HCT116 (cell line): ENCODE data around the gene MISP. TPM values are rescaled to one million over a fixed set of nuclear protein-coding genes. Genes with fewer than 3 reads are reported as not detected.

Experiments
- ATAC-seq: fragments of 200-7000 bp; cut with Tn5 transposase; 2 replicates; pipeline ENCODE4 v1.9.1; 2020; ENCODE audit warnings: mild to moderate bottlenecking, moderate library complexity
- BruUV-seq: library from RNA; stranded (reverse); fragments of 400-500 nt; replicated peaks from 2 replicates; lab custom pipeline; 2021; lab: Mats Ljungman, UMichigan
- CTCF ChIA-PET: fragments of 300-600 bp; sonication (Branson Sonifier 250); formaldehyde crosslinking; loops from one replicate; lab custom pipeline; 2021; ENCODE audit warnings: antibody characterized with exemption; lab: Charles Lee
- POLR2A ChIA-PET: fragments of 300-600, 350-600 bp; sonication (Branson Sonifier 250); formaldehyde crosslinking; loops from one replicate; lab custom pipeline; 2021; ENCODE audit warnings: antibody characterized with exemption; lab: Charles Lee
- RAD21 ChIA-PET, 2 experiments: fragments of 300-600 bp; sonication (Branson Sonifier 250); formaldehyde crosslinking; loops; one replicate each; lab custom pipeline; 2023; ENCODE audit warnings: low total read pairs in 2 of 2; ENCODE audit not compliant: uncharacterized antibody in 2 of 2, unreplicated experiment in 2 of 2, low non-redundant PET in 1 of 2; lab: Charles Lee
- DNase-seq: peaks from one replicate; pipeline ENCODE4 v3.0.0-alpha.2; 2010; ENCODE audit warnings: low read depth, low spot score
- H2AFZ ChIP-seq: fragments of 200-600 bp; shearing (Covaris generic), sonication (generic); 2 replicates; pipeline ENCODE4 v1.6.1; 2017; ENCODE audit warnings: low read depth, mixed run types, mixed read lengths, antibody characterized with exemption, low read length; ENCODE audit not compliant: poor library complexity, severe bottlenecking
- H3K27ac ChIP-seq: 2 replicates; pipeline ENCODE4 v1.5.1; 2012; ENCODE audit warnings: low read depth, low read length
- H3K27me3 ChIP-seq: fragments of 200-600 bp; sonication (generic); 2 replicates; pipeline ENCODE4 v1.6.1; 2016; ENCODE audit warnings: mixed run types, low read length, mixed read lengths; ENCODE audit not compliant: insufficient read depth
- H3K36me3 ChIP-seq, 2 experiments: fragments of 200-500 bp in 1 of 2; fragments of 200-600 bp in 1 of 2; sonication (Bioruptor generic) in 1 of 2; sonication (generic) in 1 of 2; 2 replicates each; pipeline versions ENCODE4 v1.5.1 to v1.6.1; 2014 to 2016; ENCODE audit warnings: low read length in 2 of 2, inconsistent platforms in 1 of 2, mixed read lengths in 1 of 2, mixed run types in 1 of 2; ENCODE audit not compliant: insufficient read depth in 2 of 2, control insufficient read depth in 1 of 2
- H3K4me1 ChIP-seq, 2 experiments: fragments of 200-600 bp in 1 of 2; sonication (generic) in 1 of 2; 2 replicates each; pipeline versions ENCODE4 v1.5.1 to v1.6.1; 2012 to 2017; ENCODE audit warnings: low read length in 2 of 2, inconsistent platforms in 1 of 2, mild to moderate bottlenecking in 1 of 2, mixed read lengths in 1 of 2, mixed run types in 1 of 2, moderate library complexity in 1 of 2; ENCODE audit not compliant: insufficient read depth in 2 of 2, control insufficient read depth in 1 of 2
- H3K4me2 ChIP-seq: fragments of 200-600 bp; sonication (generic); 2 replicates; pipeline ENCODE4 v1.6.1; 2017; ENCODE audit warnings: mixed run types, low read length, mixed read lengths
- H3K4me3 ChIP-seq, 2 experiments: fragments of 200-600 bp in 1 of 2; sonication (generic) in 1 of 2; replicated peaks in 1 of 2; 2 replicates each; pipeline ENCODE4 v1.5.1; 2011 to 2016; ENCODE audit warnings: low read length in 2 of 2, control low read depth in 1 of 2, low read depth in 1 of 2, mild to moderate bottlenecking in 1 of 2, mixed read lengths in 1 of 2, mixed run types in 1 of 2
- H3K79me2 ChIP-seq: fragments of 200-600 bp; sonication (generic); 2 replicates; pipeline ENCODE4 v1.6.1; 2017; ENCODE audit warnings: mild to moderate bottlenecking, mixed run types, low read length, moderate library complexity, mixed read lengths; ENCODE audit not compliant: insufficient read depth
- H3K9ac ChIP-seq: fragments of 200-600 bp; sonication (generic); 2 replicates; pipeline ENCODE4 v1.6.1; 2016; ENCODE audit warnings: low read length, mixed read lengths
- H3K9me2 ChIP-seq: fragments of 200-600 bp; sonication (generic), shearing (Covaris generic); 2 replicates; pipeline ENCODE4 v1.6.1; 2017; ENCODE audit warnings: mixed run types, mild to moderate bottlenecking, moderate library complexity; ENCODE audit not compliant: insufficient read depth
- H3K9me3 ChIP-seq, 2 experiments: fragments of 200-500 bp in 1 of 2; fragments of 200-600 bp in 1 of 2; sonication (Bioruptor generic) in 1 of 2; sonication (generic) in 1 of 2; 2 replicates each; pipeline ENCODE4 v1.6.1; 2014 to 2017; ENCODE audit warnings: low read length in 2 of 2, mixed read lengths in 2 of 2, inconsistent platforms in 1 of 2, low read depth in 1 of 2, mild to moderate bottlenecking in 1 of 2, mixed run types in 1 of 2, moderate library complexity in 1 of 2; ENCODE audit not compliant: control insufficient read depth in 1 of 2, insufficient read depth in 1 of 2
- H4K20me1 ChIP-seq: fragments of 200-600 bp; sonication (generic), shearing (Covaris generic); 2 replicates; pipeline ENCODE4 v1.6.1; 2017; ENCODE audit warnings: mixed run types, mild to moderate bottlenecking, moderate library complexity; ENCODE audit not compliant: insufficient read depth
- CBX3 ChIP-seq: IDR thresholded peaks from 2 replicates; pipeline ENCODE4 v1.6.1; 2012; ENCODE audit warnings: low read depth
- CEBPB ChIP-seq: IDR thresholded peaks from 2 replicates; pipeline ENCODE4 v1.6.1; 2012; ENCODE audit warnings: low read depth
- EGR1 ChIP-seq: IDR thresholded peaks from 2 replicates; pipeline ENCODE4 v1.6.1; 2012; ENCODE audit warnings: low read depth
- ELF1 ChIP-seq: IDR thresholded peaks from 2 replicates; pipeline ENCODE4 v1.6.1; 2012; ENCODE audit warnings: low read depth, borderline replicate concordance
- EZH2 ChIP-seq: fragments of 200-600 bp; sonication (generic); IDR thresholded peaks from 2 replicates; pipeline ENCODE4 v1.6.1; 2017; ENCODE audit warnings: antibody characterized with exemption, mixed run types
- EZH2phosphoT487 ChIP-seq: fragments of 200-600 bp; IDR thresholded peaks from 2 replicates; pipeline ENCODE4 v1.6.1; 2018; ENCODE audit warnings: antibody characterized with exemption, borderline replicate concordance
- FOSL1 ChIP-seq: IDR thresholded peaks from 2 replicates; pipeline ENCODE4 v1.6.1; 2012; ENCODE audit warnings: low read depth
- JUND ChIP-seq: IDR thresholded peaks from 2 replicates; pipeline ENCODE4 v1.6.1; 2012
- POLR2A ChIP-seq: IDR thresholded peaks from 2 replicates; pipeline ENCODE4 v1.7.0; 2011; ENCODE audit warnings: borderline replicate concordance; ENCODE audit not compliant: insufficient read depth, insufficient read length; ENCODE audit errors: extremely low read depth
- POLR2AphosphoS5 ChIP-seq: IDR thresholded peaks from 2 replicates; pipeline ENCODE4 v1.6.1; 2011; ENCODE audit warnings: mild to moderate bottlenecking, low read depth, low read length, moderate library complexity
- SIN3A ChIP-seq: IDR thresholded peaks from 2 replicates; pipeline ENCODE4 v1.6.1; 2012; ENCODE audit warnings: low read depth
- SRF ChIP-seq: IDR thresholded peaks from 2 replicates; pipeline ENCODE4 v1.6.1; 2012; ENCODE audit warnings: low read depth
- TCF7L2 ChIP-seq: IDR thresholded peaks from 2 replicates; pipeline ENCODE4 v1.7.0; 2011; ENCODE audit warnings: borderline replicate concordance, inconsistent platforms; ENCODE audit not compliant: insufficient read depth, insufficient read length; ENCODE audit errors: extremely low read depth
- YY1 ChIP-seq: IDR thresholded peaks from 2 replicates; pipeline ENCODE4 v1.6.1; 2011; ENCODE audit warnings: low read length, low read depth, moderate library complexity, mild to moderate bottlenecking; ENCODE audit not compliant: insufficient replicate concordance; ENCODE audit errors: extremely low read depth
- ZNF274 ChIP-seq: fragments of 200-500 bp; sonication (Bioruptor generic); IDR thresholded peaks from 2 replicates; pipeline ENCODE4 v1.6.1; 2014; ENCODE audit warnings: mild to moderate bottlenecking, low read depth, low read length, inconsistent platforms
- intact Hi-C: fragments of 100-400 bp; cut with micrococcal nuclease; formaldehyde crosslinking; loops from 2 replicates; pipeline ENCODE4 v1.10.0; 2022
- total RNA-seq: library from RNA; stranded (reverse); gene quantifications from one replicate; pipeline ENCODE4 v1.2.1, GENCODE V29; 2021; ENCODE audit not compliant: unreplicated experiment
- TF ChIP-seq, protein P1 (sequence below): IDR thresholded peaks from 2 replicates; pipeline ENCODE4 v1.6.1; 2012; ENCODE audit warnings: low read depth
- TF ChIP-seq, protein P2 (sequence below): IDR thresholded peaks from 2 replicates; pipeline ENCODE4 v1.6.1; 2012
- TF ChIP-seq, protein P3 (sequence below), 3 experiments: fragments of 200-600 bp in 1 of 3; sonication (generic) in 1 of 3; IDR thresholded peaks in 2 of 3; conservative IDR thresholded peaks in 1 of 3; 2 replicates each; pipeline ENCODE4 v1.5.1; 2012 to 2017; ENCODE audit warnings: low read depth in 2 of 3, low read length in 2 of 3, antibody characterized with exemption in 1 of 3, borderline replicate concordance in 1 of 3, control low read depth in 1 of 3, mild to moderate bottlenecking in 1 of 3, mixed read lengths in 1 of 3, mixed run types in 1 of 3, moderate library complexity in 1 of 3; ENCODE audit not compliant: insufficient read depth in 1 of 3
- TF ChIP-seq, protein P4 (sequence below): IDR thresholded peaks from 2 replicates; pipeline ENCODE4 v1.6.1; 2011; ENCODE audit warnings: mild to moderate bottlenecking, low read length, moderate library complexity; ENCODE audit not compliant: insufficient replicate concordance; ENCODE audit errors: extremely low read depth
- TF ChIP-seq, protein P5 (sequence below): IDR thresholded peaks from 2 replicates; pipeline ENCODE4 v1.6.1; 2012

Gene MISP
- total RNA-seq, 1 experiment from 2014 or later: 38.2 TPM

DNA sequence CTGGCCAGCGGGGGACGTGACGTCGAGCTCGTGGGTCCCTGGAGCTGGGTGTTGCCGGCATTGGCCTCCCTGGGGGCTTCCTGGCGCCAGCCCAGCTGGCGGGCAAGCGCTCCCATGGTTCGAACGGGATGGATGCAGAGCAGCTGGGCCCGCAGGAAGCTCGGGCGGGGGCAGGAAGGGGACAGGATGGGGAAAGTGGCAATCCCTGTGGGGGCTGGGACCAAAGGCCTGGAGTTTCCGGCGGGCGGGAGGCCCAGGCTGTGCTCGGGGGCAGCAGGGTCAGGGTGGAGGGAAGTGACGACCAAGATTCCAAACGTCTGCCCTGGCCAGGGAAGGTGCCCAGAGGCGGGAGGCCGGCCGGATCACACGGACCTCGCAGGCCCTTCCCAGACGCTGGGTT, 22.9 kb upstream of the MISP start:
- DNase-seq (no peak), ATAC-seq (no peak)
- ChIA-PET CTCF (interaction anchor here (0.6 kb wide), 1 partner anchor 25 kb away, joined by 3 read pairs; no protein-coding TSS in a partner anchor), POLR2A (no interaction called here), RAD21 (no interaction called here)
- Histone ChIP-seq H3K36me3 (no peaks in the 10 kb centered on the region; a peak in 1 of 4 replicates), H3K4me3 (no peak overlapping the region), H3K9me3 (no peaks in the 10 kb centered on the region), H3K9ac (no peak overlapping the region), H3K9me2 (no peaks in the 10 kb centered on the region), H3K4me1 (peaks cover 1 to 4% of the 10 kb centered on the region in 2 experiments; a peak in 2 of 4 replicates), H3K4me2 (no peak overlapping the region), H3K79me2 (no peaks in the 10 kb centered on the region), H3K27me3 (no peaks in the 10 kb centered on the region), H2AFZ (no peak overlapping the region), H4K20me1 (no peaks in the 10 kb centered on the region), H3K27ac (no peak overlapping the region)
- intact Hi-C loops: no loop called here
- TF ChIP-seq SRF: no peak
- TF ChIP-seq, protein P1, sequence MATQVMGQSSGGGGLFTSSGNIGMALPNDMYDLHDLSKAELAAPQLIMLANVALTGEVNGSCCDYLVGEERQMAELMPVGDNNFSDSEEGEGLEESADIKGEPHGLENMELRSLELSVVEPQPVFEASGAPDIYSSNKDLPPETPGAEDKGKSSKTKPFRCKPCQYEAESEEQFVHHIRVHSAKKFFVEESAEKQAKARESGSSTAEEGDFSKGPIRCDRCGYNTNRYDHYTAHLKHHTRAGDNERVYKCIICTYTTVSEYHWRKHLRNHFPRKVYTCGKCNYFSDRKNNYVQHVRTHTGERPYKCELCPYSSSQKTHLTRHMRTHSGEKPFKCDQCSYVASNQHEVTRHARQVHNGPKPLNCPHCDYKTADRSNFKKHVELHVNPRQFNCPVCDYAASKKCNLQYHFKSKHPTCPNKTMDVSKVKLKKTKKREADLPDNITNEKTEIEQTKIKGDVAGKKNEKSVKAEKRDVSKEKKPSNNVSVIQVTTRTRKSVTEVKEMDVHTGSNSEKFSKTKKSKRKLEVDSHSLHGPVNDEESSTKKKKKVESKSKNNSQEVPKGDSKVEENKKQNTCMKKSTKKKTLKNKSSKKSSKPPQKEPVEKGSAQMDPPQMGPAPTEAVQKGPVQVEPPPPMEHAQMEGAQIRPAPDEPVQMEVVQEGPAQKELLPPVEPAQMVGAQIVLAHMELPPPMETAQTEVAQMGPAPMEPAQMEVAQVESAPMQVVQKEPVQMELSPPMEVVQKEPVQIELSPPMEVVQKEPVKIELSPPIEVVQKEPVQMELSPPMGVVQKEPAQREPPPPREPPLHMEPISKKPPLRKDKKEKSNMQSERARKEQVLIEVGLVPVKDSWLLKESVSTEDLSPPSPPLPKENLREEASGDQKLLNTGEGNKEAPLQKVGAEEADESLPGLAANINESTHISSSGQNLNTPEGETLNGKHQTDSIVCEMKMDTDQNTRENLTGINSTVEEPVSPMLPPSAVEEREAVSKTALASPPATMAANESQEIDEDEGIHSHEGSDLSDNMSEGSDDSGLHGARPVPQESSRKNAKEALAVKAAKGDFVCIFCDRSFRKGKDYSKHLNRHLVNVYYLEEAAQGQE: no peak
- TF ChIP-seq YY1: no peak
- TF ChIP-seq FOSL1: no peak
- TF ChIP-seq EZH2: no peak
- TF ChIP-seq CEBPB: no peak
- TF ChIP-seq JUND: no peak
- TF ChIP-seq, protein P2, sequence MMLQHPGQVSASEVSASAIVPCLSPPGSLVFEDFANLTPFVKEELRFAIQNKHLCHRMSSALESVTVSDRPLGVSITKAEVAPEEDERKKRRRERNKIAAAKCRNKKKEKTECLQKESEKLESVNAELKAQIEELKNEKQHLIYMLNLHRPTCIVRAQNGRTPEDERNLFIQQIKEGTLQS: no peak
- no peak for TF ChIP-seq POLR2A
- TF ChIP-seq, protein P3, sequence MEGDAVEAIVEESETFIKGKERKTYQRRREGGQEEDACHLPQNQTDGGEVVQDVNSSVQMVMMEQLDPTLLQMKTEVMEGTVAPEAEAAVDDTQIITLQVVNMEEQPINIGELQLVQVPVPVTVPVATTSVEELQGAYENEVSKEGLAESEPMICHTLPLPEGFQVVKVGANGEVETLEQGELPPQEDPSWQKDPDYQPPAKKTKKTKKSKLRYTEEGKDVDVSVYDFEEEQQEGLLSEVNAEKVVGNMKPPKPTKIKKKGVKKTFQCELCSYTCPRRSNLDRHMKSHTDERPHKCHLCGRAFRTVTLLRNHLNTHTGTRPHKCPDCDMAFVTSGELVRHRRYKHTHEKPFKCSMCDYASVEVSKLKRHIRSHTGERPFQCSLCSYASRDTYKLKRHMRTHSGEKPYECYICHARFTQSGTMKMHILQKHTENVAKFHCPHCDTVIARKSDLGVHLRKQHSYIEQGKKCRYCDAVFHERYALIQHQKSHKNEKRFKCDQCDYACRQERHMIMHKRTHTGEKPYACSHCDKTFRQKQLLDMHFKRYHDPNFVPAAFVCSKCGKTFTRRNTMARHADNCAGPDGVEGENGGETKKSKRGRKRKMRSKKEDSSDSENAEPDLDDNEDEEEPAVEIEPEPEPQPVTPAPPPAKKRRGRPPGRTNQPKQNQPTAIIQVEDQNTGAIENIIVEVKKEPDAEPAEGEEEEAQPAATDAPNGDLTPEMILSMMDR (IDR thresholded peaks at IDR 0.05 in 2 of 3, conservative IDR thresholded peaks at IDR 0.05 in 1 of 3; ENCODE audit: borderline replicate concordance in 1 of 3, insufficient read depth in 1 of 3, low read depth in 2 of 3, low read length in 2 of 3): no peak
- TF ChIP-seq TCF7L2: no peak
- TF ChIP-seq CBX3: no peak
- no peak for TF ChIP-seq EZH2phosphoT487
- TF ChIP-seq EGR1: no peak
- TF ChIP-seq ZNF274: no peak
- no peak for TF ChIP-seq POLR2AphosphoS5
- no peak for TF ChIP-seq ELF1
- TF ChIP-seq SIN3A: no peak
- TF ChIP-seq, protein P4, sequence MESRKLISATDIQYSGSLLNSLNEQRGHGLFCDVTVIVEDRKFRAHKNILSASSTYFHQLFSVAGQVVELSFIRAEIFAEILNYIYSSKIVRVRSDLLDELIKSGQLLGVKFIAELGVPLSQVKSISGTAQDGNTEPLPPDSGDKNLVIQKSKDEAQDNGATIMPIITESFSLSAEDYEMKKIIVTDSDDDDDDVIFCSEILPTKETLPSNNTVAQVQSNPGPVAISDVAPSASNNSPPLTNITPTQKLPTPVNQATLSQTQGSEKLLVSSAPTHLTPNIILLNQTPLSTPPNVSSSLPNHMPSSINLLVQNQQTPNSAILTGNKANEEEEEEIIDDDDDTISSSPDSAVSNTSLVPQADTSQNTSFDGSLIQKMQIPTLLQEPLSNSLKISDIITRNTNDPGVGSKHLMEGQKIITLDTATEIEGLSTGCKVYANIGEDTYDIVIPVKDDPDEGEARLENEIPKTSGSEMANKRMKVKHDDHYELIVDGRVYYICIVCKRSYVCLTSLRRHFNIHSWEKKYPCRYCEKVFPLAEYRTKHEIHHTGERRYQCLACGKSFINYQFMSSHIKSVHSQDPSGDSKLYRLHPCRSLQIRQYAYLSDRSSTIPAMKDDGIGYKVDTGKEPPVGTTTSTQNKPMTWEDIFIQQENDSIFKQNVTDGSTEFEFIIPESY: no peak
- TF ChIP-seq, protein P5, sequence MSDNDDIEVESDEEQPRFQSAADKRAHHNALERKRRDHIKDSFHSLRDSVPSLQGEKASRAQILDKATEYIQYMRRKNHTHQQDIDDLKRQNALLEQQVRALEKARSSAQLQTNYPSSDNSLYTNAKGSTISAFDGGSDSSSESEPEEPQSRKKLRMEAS: no peak
- BruUV-seq: no TSS peak
